ENCODE measurements around the gene BCAS3.

BCAS3 gene

DNA sequence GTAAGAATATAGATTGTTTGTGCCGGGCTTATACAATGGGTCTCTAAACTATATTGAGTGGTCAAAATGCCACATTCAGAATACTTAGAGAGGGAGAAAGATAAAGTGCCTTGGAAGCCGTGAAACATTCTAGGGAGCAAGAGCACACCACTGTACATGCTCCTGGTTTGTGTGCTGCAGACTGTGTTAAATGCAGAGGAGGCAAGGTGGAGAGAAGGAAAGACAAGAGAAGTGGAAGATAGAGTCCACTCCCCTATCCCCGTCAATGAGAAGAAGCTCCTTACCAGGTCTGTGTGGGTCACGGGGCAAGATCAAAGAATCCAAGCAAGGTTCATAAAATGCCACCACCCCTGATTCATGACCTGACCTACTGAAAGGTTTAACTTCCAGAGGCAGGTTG, 454.9 kb downstream of the BCAS3 start:
- no peak overlapping the region for H3K4me3 ChIP-seq (ENCODE audit: control insufficient read depth, low read depth, low read length)
- no peak for DNase-seq (ENCODE audit: low read depth)
- TF ChIP-seq CTCF (IDR thresholded peaks at IDR 0.05; ENCODE audit: control insufficient read depth, insufficient read depth, low read depth, low read length, missing control alignments): no peak

DNA sequence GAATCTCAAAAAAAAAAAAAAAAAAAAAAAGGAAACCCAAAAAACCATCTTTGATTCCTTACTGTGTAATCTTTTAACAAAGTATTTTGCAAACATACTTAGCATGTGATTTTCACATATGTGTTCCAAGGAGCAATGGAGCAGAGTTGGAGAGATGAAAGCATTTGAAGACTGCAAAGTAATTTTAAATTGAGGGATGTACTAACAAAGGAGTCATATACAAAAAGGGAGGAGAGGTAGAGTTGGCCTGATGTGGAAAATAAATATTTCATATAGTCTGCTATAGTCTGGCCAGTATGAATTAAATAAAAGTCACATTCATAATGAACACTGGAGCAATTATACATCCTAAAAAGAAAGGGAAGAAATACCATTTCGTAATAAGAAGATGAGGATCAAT, 456.2 kb downstream of the BCAS3 start:
- TF ChIP-seq CTCF (IDR thresholded peaks at IDR 0.05; ENCODE audit: control insufficient read depth, insufficient read depth, low read depth, low read length, missing control alignments): no peak
- no peak overlapping the region for H3K4me3 ChIP-seq (ENCODE audit: control insufficient read depth, low read depth, low read length)
- DNase-seq (ENCODE audit: low read depth): no peak

DNA sequence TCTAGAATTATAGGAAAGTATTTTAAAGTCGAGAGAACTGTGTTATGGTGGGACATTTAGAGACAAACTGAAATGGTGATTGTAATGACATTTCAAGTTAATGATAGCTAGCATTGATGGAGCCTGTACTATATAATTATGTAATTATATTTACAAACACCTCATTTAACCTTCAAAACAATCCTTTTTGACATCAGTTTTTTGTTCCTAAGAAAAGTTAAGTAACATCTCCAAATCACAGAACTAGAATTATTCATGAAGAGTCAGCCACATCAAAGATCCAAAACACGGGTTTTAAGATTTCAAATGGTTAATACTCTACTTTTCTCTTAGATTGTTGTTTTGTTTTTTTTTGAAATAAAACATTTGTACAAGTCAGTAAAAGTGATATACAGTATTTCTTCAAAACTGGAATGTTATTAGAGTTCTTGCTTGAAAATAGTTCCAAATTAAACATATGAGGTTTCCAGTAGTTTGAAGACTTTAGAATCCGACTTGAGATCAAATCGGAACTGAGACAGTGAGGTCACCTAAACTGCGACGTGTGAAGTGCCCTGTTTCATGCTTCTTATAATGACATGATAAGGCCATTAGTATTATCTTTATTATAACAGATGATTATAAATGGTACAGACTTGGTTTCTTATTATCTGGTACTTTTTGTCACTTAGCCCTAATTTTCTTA, 457.0 kb downstream of the BCAS3 start:
- no peak for TF ChIP-seq CTCF (IDR thresholded peaks at IDR 0.05; ENCODE audit: control insufficient read depth, insufficient read depth, low read depth, low read length, missing control alignments)
- H3K4me3 ChIP-seq (ENCODE audit: control insufficient read depth, low read depth, low read length): no peak overlapping the region
- DNase-seq (ENCODE audit: low read depth): no peak

DNA sequence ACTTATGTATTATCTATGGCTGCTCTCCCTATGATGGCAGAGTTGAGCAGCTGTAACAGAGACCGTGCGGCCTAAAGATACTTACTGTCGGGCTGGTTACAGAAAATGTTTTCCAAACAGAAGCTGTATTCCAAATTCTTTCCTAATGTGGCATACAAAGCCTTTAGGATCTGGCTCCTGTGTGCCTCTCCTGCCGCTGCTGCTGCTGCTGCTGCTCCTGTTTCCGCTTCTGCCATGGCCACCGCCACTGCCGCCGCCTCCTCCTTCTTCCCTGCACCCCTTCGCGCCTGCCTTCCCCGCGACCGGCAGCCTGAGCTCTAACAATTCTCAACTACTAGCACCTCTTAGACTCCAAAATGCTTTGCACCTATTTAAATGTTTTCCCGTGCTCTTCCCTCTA, 458.1 kb downstream of the BCAS3 start:
- no peak for TF ChIP-seq CTCF (IDR thresholded peaks at IDR 0.05; ENCODE audit: control insufficient read depth, insufficient read depth, low read depth, low read length, missing control alignments)
- no peak for DNase-seq (ENCODE audit: low read depth)
- H3K4me3 ChIP-seq (ENCODE audit: control insufficient read depth, low read depth, low read length): no peak overlapping the region

DNA sequence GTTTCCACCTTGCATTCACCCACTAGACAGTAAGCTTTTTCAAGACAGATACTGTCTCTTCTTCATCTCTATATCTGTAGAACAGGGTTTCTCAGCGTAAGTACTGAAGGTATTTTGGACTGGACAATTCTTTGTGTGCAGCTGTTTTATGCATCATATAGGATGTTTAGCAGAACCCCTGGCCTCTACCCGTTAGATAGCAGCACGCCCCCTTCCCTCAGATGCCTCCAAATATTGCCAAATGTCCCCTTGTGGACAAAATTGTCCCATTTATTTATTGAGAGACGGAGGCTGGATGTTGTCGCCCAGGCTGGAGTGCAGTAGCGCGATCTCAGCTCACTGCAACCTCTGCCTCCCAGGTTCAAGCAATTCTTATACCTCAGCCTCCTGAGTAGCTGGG, 458.6 kb downstream of the BCAS3 start:
- no peak for TF ChIP-seq CTCF (IDR thresholded peaks at IDR 0.05; ENCODE audit: control insufficient read depth, insufficient read depth, low read depth, low read length, missing control alignments)
- no peak for DNase-seq (ENCODE audit: low read depth)

DNA sequence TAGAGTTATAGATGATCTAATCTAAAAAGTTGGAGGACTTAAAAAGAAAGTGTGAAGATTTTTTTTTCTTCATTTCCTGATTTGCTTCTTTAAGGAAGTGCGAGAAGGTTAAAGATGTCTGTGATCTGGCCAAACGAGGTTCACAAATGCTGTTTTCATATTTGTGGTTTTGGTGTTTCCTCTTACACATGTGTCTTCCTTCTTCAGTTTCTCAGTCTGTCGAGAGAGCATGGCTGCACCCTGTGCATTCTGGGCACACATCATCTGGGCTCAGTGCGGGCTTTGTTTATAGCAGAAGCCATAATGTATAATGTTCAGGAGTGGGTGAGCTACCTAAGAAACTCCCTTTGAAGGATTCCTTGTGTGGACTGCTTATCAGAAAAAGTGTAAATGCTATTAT, 461.6 kb downstream of the BCAS3 start:
- no peak overlapping the region for H3K4me3 ChIP-seq (ENCODE audit: control insufficient read depth, low read depth, low read length)
- DNase-seq (ENCODE audit: low read depth): no peak
- no peak for TF ChIP-seq CTCF (IDR thresholded peaks at IDR 0.05; ENCODE audit: control insufficient read depth, insufficient read depth, low read depth, low read length, missing control alignments)

More for the DNA sequence above, 458.6 kb downstream of the BCAS3 start:
- H3K4me3 ChIP-seq (ENCODE audit: control insufficient read depth, low read depth, low read length): no peak overlapping the region
